ENCODE measurements around the gene RSPH6A.
"Not testable (repeated sequence)": the region's sequence is repeated elsewhere in the genome, so short reads cannot be mapped to it uniquely, and the experiment has no call there.

The RSPH6A gene

GRCh38 chr19:45764945-45765701 lies 50.0 kb downstream of the RSPH6A start:
- DNase-seq (ENCODE audit: low read depth), result no peak

DNA sequence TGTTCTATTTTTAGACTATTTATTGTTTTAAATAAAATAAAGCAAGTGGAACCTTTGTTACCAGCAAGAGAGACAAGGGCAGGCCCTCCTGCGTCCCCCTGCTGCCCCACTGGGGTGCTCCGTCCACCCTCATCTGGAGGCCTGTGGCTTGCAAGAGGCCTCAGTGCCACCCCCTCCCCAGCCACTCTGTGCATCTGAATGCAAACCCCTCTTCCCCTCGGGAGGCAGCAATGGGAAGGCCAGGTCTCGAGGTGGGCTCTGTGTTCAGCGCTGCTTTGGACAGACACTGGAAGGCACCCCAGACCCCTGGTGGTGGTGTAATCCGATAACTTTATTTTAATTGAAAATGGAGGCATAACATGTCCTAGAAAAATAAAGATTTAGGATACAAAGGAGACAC lies 50.6 kb downstream of the RSPH6A start:
- DNase-seq (ENCODE audit: low read depth), result no peak

- DNase-seq (ENCODE audit: low read depth), result no peak
Measured at GRCh38 chr19:45763691-45764294, 51.3 kb downstream of the RSPH6A start.

DNA sequence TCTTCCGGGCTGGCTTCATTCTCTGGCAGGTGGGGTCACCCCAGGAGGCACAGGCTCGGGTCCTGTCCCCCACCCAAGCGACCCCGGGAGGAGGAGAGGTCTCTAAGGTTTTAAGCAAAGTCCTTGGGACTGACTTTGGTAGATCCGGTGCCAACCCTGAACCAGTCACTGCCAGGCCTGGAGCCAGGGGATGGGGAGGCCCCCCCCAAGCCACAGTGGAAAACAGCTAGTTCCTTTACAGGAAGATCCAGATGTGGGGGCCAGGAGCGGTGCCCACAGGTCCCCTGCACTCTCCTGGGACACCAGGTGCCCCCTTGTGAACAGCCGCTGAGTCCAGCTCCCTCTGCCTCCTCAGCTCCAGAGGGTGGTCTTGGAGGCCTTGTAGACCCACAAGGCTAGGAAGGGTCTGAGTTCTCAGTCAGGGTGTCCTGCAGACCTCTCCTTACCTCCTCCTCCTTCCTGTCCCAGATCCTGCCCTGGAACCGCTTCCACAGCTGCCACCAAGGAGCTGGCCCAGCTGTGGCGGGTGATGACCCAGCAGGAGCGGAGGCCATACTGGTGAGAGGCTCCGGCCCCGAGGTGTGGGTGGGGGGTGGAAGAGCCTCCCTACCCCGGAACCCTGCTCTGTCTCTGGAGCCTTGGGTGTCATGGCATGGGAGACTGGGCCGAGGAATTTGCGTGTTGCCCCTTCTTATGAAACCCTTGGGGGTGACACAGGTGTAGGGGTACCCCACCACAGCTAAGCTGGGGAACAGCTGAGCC lies 52.1 kb downstream of the RSPH6A start:
- DNase-seq (ENCODE audit: low read depth), result no peak

- no peak for DNase-seq (ENCODE audit: low read depth)
Measured at GRCh38 chr19:45761714-45762113, 53.4 kb downstream of the RSPH6A start.

GRCh38 chr19:45758921-45759320 lies 56.2 kb downstream of the RSPH6A start:
- DNase-seq (ENCODE audit: low read depth), result no peak

GRCh38 chr19:45757695-45758094 lies 57.4 kb downstream of the RSPH6A start:
- DNase-seq (ENCODE audit: low read depth), result no peak

- DNase-seq (ENCODE audit: low read depth), result no peak
Measured at GRCh38 chr19:45754323-45754722, 60.8 kb downstream of the RSPH6A start.

GRCh38 chr19:45753548-45753947 lies 61.6 kb downstream of the RSPH6A start:
- DNase-seq (ENCODE audit: low read depth), result no peak

GRCh38 chr19:45752639-45753038 lies 62.5 kb downstream of the RSPH6A start:
- no peak for DNase-seq (ENCODE audit: low read depth)

GRCh38 chr19:45751483-45751882 lies 63.6 kb downstream of the RSPH6A start:
- not testable (repeated sequence) for DNase-seq (ENCODE audit: low read depth)

GRCh38 chr19:45747513-45747912 lies 67.6 kb downstream of the RSPH6A start:
- DNase-seq (ENCODE audit: low read depth), result no peak

GRCh38 chr19:45746866-45747265 lies 68.2 kb downstream of the RSPH6A start:
- DNase-seq (ENCODE audit: low read depth), result no peak

Data from non-pigmented ciliary epithelial cell (primary cell).